ENCODE results near the gene KAZN. TPM values are rescaled to one million over a fixed set of nuclear protein-coding genes. Genes with fewer than 3 reads are reported as not detected.

The KAZN gene
- total and polyA plus RNA-seq, 2 of the 8 experiments (the other 6 are each of a cell fraction or from before 2014, with no cell fraction given): 3.7 to 11.8 TPM

DNA sequence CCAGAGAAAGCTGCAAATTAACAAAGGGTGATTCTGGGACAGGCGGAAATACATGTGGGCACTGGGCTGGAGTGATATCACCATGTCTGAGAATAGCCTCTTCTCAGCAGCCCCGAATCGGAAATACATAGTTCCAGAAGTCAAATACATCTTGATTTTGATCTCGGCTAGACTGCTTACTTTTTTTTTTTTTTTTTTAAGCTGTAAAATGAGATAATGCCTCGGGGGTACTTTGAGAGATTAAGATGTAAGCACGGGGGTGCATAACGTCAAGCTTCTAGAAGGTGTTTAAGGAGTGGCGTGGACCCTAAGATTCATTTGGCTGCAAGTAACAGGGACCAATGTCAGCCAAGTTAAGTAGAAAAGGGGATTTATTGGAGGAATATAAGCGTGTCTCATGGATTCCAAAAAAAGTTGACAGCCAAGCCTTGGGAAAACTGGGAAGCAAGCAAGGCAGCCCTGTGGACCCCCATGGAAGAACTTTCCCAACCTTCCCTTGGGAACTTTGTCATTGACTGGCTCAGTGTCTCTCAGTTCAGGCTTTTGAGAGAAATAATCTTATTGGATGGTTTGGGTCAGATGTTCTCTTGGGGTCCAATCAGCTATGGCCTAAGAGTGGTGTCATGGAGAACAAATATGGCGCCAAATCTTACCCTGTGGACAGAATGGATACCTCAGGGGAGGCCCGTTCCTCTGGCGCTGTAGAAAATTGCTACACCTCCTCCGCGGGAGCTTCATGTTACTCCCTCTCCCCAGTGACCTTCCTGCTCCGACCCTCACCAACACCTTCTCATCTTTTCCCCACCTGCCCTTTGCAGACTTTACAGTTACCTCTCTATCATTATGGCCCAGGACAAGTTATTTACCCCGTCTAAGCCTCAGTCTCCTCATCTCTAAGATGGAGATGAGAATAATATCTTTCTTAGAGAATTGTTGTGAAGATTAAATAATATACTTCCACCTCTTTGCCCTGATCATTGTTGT is 186.6 kb downstream of the KAZN start:
- WGBS, 2 experiments (ENCODE audit: extremely low coverage in 1 of 2, insufficient coverage in 1 of 2, insufficient read length in 1 of 2, insufficient replicate concordance in 2 of 2, low coverage in 1 of 2, low lambda C conversion rate in 2 of 2, missing lambda C conversion rate in 1 of 2): 90% methylated on average over 16 of the region's 16 CpGs; no CpG with 5 or more reads in 1 of the 2 experiments
- FAIRE-seq: no peak
- CTCF ChIA-PET (ENCODE audit: partially characterized antibody): interaction anchor here (1.0 to 3.3 kb wide), 5 partner anchors 8 to 122 kb away, joined by 3 to 23 read pairs (median 5); no protein-coding TSS in a partner anchor
- TF ChIP-seq PHF8 (conservative IDR thresholded peaks at IDR 0.05; ENCODE audit: low read depth, low read length): no peak
- no peak for TF ChIP-seq SUZ12 (IDR thresholded peaks at IDR 0.05; ENCODE audit: low read length)
- TF ChIP-seq HDAC2 (IDR thresholded peaks at IDR 0.05; ENCODE audit: borderline replicate concordance in 1 of 2, low read depth in 2 of 2, low read length in 2 of 2): no peak
- TF ChIP-seq RXRA (IDR thresholded peaks at IDR 0.05; ENCODE audit: insufficient read depth, low read depth, low read length): no peak
- TF ChIP-seq ASH2L (IDR thresholded peaks at IDR 0.05; ENCODE audit: low read length): no peak
- TF ChIP-seq EP300 (IDR thresholded peaks at IDR 0.05; ENCODE audit: borderline replicate concordance in 1 of 2, low read depth in 2 of 2, low read length in 2 of 2): no peak
- TF ChIP-seq CEBPB (IDR thresholded peaks at IDR 0.05; ENCODE audit: low read depth, low read length): no peak
- TF ChIP-seq, protein P1, sequence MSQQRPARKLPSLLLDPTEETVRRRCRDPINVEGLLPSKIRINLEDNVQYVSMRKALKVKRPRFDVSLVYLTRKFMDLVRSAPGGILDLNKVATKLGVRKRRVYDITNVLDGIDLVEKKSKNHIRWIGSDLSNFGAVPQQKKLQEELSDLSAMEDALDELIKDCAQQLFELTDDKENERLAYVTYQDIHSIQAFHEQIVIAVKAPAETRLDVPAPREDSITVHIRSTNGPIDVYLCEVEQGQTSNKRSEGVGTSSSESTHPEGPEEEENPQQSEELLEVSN (IDR thresholded peaks at IDR 0.05): no peak
- no peak for TF ChIP-seq TAF7 (optimal IDR thresholded peaks at IDR 0.05; ENCODE audit: borderline replicate concordance, low read depth, low read length)
- no peak for TF ChIP-seq CBX8 (IDR thresholded peaks at IDR 0.05; ENCODE audit: borderline replicate concordance, low read depth, low read length)

More for the DNA sequence above, 186.6 kb downstream of the KAZN start:
- Histone ChIP-seq H2BK5ac (ENCODE audit: low read depth, low read length) (no peak overlapping the region), H3K23me2 (ENCODE audit: low read depth, low read length) (no peaks in the 10 kb centered on the region), H2BK20ac (ENCODE audit: low read length) (no peak overlapping the region), H2AFZ (ENCODE audit: low read length) (no peak overlapping the region), H3K4me2 (ENCODE audit: insufficient read depth in 1 of 2, low read depth in 2 of 2, low read length in 2 of 2) (no peak overlapping the region), H3K4me1 (replicated peaks in 1 of 4; ENCODE audit: control insufficient read depth in 3 of 4, insufficient read depth in 4 of 4, low read length in 3 of 4) (peaks cover 3 to 15% (median 7%) of the 10 kb centered on the region in 4 experiments; a peak in 6 of 7 replicates), H3K9me3 (ENCODE audit: insufficient read depth in 2 of 2, low read depth in 1 of 2, low read length in 1 of 2) (no peaks in the 10 kb centered on the region), H3K36me3 (ENCODE audit: control insufficient read depth in 2 of 4, insufficient read depth in 4 of 4, low read length in 3 of 4) (no peaks in the 10 kb centered on the region), H4K8ac (ENCODE audit: extremely low read depth, insufficient read depth, low read length) (no peak overlapping the region), H4K5ac (ENCODE audit: insufficient read length, low read depth, low read length) (no peak overlapping the region), H3K18ac (ENCODE audit: extremely low read depth, low read length) (no peak overlapping the region), H4K20me1 (replicated peaks in 1 of 2; ENCODE audit: control insufficient read depth in 1 of 2, insufficient read depth in 2 of 2, low read length in 2 of 2) (no peaks in the 10 kb centered on the region), H3K23ac (ENCODE audit: insufficient read length) (no peak overlapping the region), H3K79me2 (ENCODE audit: control insufficient read depth in 1 of 2, insufficient read depth in 2 of 2, low read length in 2 of 2) (no peaks in the 10 kb centered on the region), H3K27ac (ENCODE audit: low read depth, low read length) (no peak overlapping the region), H3K4me3 (ENCODE audit: extremely low read depth in 1 of 4, insufficient read depth in 2 of 4, low read depth in 3 of 4, low read length in 4 of 4) (no peak overlapping the region), H3K79me1 (ENCODE audit: low read depth, low read length) (no peaks in the 10 kb centered on the region; the same call in 1 of the 2 replicates), H3K4ac (replicated peaks; ENCODE audit: insufficient read length, low read depth, low read length) (no peak overlapping the region), H2BK15ac (ENCODE audit: low read length) (no peak overlapping the region), H3K14ac (ENCODE audit: insufficient read length) (no peak overlapping the region), H3K27me3 (replicated peaks in 1 of 4; ENCODE audit: control insufficient read depth in 3 of 4, extremely low read depth in 1 of 4, insufficient read depth in 3 of 4, low read length in 3 of 4) (no peaks in the 10 kb centered on the region), H3K9ac (replicated peaks in 1 of 4; ENCODE audit: extremely low read depth in 1 of 4, low read depth in 3 of 4, low read length in 3 of 4) (no peak overlapping the region), H3K56ac (replicated peaks; ENCODE audit: insufficient read length, low read depth, low read length) (no peak overlapping the region), H2BK120ac (replicated peaks; ENCODE audit: low read depth, low read length) (no peak overlapping the region), H4K91ac (replicated peaks; ENCODE audit: insufficient read length, low read length) (no peak overlapping the region), H2BK12ac (ENCODE audit: low read depth, low read length) (no peak overlapping the region), H2AK5ac (ENCODE audit: low read depth, low read length) (no peak overlapping the region)
- no peak for DNase-seq (ENCODE audit: low read depth in 1 of 2, low spot score in 2 of 2)
- POLR2A ChIA-PET (ENCODE audit: partially characterized antibody): no interaction called here
